Mesendoderm (in vitro differentiated cells): ENCODE results near the gene CKAP5.
"Not testable (repeated sequence)": the region's sequence is repeated elsewhere in the genome, so short reads cannot be mapped to it uniquely, and the experiment has no call there.

Experiments
- DNase-seq: peaks from one replicate; pipeline ENCODE4 v3.0.0; 2013
- H2AK5ac ChIP-seq: 2 replicates; pipeline ENCODE4 v1.6.1; 2013; ENCODE audit warnings: low read length, inconsistent platforms
- H2BK120ac ChIP-seq: 2 replicates; pipeline ENCODE4 v1.6.1; 2013; ENCODE audit warnings: low read depth, mild to moderate bottlenecking, low read length, moderate library complexity, mixed read lengths
- H2BK15ac ChIP-seq: replicated peaks from 2 replicates; pipeline ENCODE4 v1.6.1; 2013; ENCODE audit warnings: low read depth, mild to moderate bottlenecking, moderate library complexity
- H2BK5ac ChIP-seq: 2 replicates; pipeline ENCODE4 v1.6.1; 2013; ENCODE audit warnings: low read length, inconsistent platforms
- H3K18ac ChIP-seq: 2 replicates; pipeline ENCODE4 v1.6.1; 2013; ENCODE audit warnings: mild to moderate bottlenecking, low read length, mixed read lengths
- H3K23ac ChIP-seq: one replicate; pipeline ENCODE4 v1.6.1; 2013; ENCODE audit warnings: low read length
- H3K27ac ChIP-seq: 2 replicates; pipeline ENCODE4 v1.5.1; 2013; ENCODE audit warnings: low read depth, mild to moderate bottlenecking, inconsistent platforms, low read length, moderate library complexity
- H3K27me3 ChIP-seq: 2 replicates; pipeline ENCODE4 v1.6.1; 2013; ENCODE audit warnings: low read length, control low read depth, mild to moderate bottlenecking, inconsistent platforms; ENCODE audit not compliant: insufficient read depth, poor library complexity
- H3K36me3 ChIP-seq: 2 replicates; pipeline ENCODE4 v1.6.1; 2013; ENCODE audit warnings: low read length, inconsistent platforms; ENCODE audit not compliant: control insufficient read depth, insufficient read depth
- H3K4ac ChIP-seq: one replicate; pipeline ENCODE4 v1.6.1; 2013; ENCODE audit warnings: low read depth, mild to moderate bottlenecking, low read length, moderate library complexity
- H3K4me1 ChIP-seq: 2 replicates; pipeline ENCODE4 v1.6.1; 2013; ENCODE audit warnings: low read depth, low read length, inconsistent platforms; ENCODE audit not compliant: control insufficient read depth
- H3K4me2 ChIP-seq: 2 replicates; pipeline ENCODE4 v1.6.1; 2013; ENCODE audit warnings: low read length
- H3K4me3 ChIP-seq: 2 replicates; pipeline ENCODE4 v1.5.1; 2013; ENCODE audit warnings: mild to moderate bottlenecking, low read length
- H3K56ac ChIP-seq: one replicate; pipeline ENCODE4 v1.6.1; 2013; ENCODE audit warnings: low read length
- H3K79me1 ChIP-seq: 2 replicates; pipeline ENCODE4 v1.6.1; 2013; ENCODE audit warnings: low read length, inconsistent platforms
- H3K79me2 ChIP-seq: 2 replicates; pipeline ENCODE4 v1.6.1; 2013; ENCODE audit warnings: mild to moderate bottlenecking, low read length; ENCODE audit not compliant: control insufficient read depth, insufficient read depth
- H3K9ac ChIP-seq: 2 replicates; pipeline ENCODE4 v1.6.1; 2013; ENCODE audit warnings: low read length, inconsistent platforms
- H4K5ac ChIP-seq: one replicate; pipeline ENCODE4 v1.6.1; 2013; ENCODE audit warnings: low read length
- H4K8ac ChIP-seq: one replicate; pipeline ENCODE4 v1.6.1; 2013; ENCODE audit warnings: low read depth, mild to moderate bottlenecking, control low read depth, low read length, moderate library complexity
- WGBS: extraction: QIAGEN DNeasy Blood & Tissue Kit; methylation state at CpG from one replicate; pipeline ENCODE4 v1.1.7; 2013; ENCODE audit warnings: low lambda C conversion rate, missing lambda C conversion rate; ENCODE audit not compliant: insufficient coverage; ENCODE audit errors: extremely low coverage; 5-methylcytosine and 5-hydroxymethylcytosine counted together

The CKAP5 gene

DNA sequence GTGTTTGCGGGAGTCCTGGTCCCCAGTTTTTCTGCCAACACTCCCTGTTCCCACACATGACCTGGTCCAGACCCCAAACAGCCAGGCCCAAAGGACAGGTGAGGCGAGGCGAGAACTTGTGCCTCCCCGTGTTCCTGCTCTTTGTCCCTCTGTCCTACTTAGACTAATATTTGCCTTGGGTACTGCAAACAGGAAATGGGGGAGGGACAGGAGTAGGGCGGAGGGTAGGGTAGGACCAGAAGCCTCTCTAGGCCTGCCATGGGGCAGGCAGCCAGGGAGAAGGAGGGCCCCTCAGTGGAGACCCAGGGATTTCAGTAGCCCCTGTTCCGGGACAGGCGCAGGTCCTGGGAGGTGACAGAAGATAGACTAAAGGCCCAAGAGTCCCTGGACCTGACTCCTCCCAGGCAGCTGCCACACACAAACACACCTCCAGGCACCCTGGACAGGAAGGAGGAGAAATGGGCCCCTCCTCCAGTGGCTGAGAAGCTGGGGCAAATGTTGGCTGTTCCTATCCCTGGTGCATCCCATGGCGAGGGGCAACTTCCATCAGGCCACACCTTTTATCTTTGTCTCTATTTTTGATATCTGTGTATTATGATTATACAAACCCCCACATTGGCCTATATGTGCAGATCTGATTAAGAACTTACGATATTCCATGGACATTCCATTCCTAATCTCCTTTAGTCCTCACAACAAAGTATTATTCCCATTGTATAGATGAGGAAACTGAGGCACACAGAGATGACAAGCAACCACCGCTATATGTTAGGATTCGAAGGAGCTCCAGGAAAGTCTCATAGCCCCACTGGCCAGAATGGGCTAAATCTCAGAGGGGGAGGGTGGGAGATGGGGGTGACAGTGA, 127.7 kb downstream of the CKAP5 start:
- no peak overlapping the region for H3K56ac ChIP-seq
- peak overlapping the region; percentile 43 for H3K18ac ChIP-seq
- H3K4ac ChIP-seq = no peak overlapping the region
- H4K8ac ChIP-seq = no peak overlapping the region
- no peak overlapping the region for H2BK120ac ChIP-seq
- H3K79me2 ChIP-seq = no peaks in the 10 kb centered on the region
- H3K4me1 ChIP-seq = no peaks in the 10 kb centered on the region
- H2BK5ac ChIP-seq = no peak overlapping the region
- no peak overlapping the region for H3K23ac ChIP-seq
- no peak overlapping the region for H3K9ac ChIP-seq
- H3K27me3 ChIP-seq = no peaks in the 10 kb centered on the region
- peak; percentile 57 for DNase-seq
- no CpG with 5 or more reads among the region's 11 CpGs for WGBS
- no peak overlapping the region for H2AK5ac ChIP-seq
- no peak overlapping the region for H3K4me2 ChIP-seq
- H3K36me3 ChIP-seq = no peaks in the 10 kb centered on the region
- H3K79me1 ChIP-seq = no peaks in the 10 kb centered on the region
- H2BK15ac ChIP-seq = no peak overlapping the region
- no peak overlapping the region for H3K4me3 ChIP-seq
- no peak overlapping the region for H3K27ac ChIP-seq
- no peak overlapping the region for H4K5ac ChIP-seq

- H2BK15ac ChIP-seq, H3K18ac ChIP-seq, H3K4ac ChIP-seq, H3K4me2 ChIP-seq, H3K4me3 ChIP-seq, H3K79me2 ChIP-seq, H2BK120ac ChIP-seq, H4K8ac ChIP-seq, H3K27ac ChIP-seq, H3K4me1 ChIP-seq, H2AK5ac ChIP-seq, H3K56ac ChIP-seq, H2BK5ac ChIP-seq, H3K79me1 ChIP-seq, H4K5ac ChIP-seq, DNase-seq, H3K36me3 ChIP-seq, H3K9ac ChIP-seq, H3K23ac ChIP-seq, H3K27me3 ChIP-seq: not testable (repeated sequence)
- WGBS = no CpG with 5 or more reads among the region's 2 CpGs
Measured at GRCh38 chr11:46717825-46718154, 128.3 kb downstream of the CKAP5 start.

- Histone ChIP-seq H3K79me2 (no peaks in the 10 kb centered on the region), H2AK5ac (no peak overlapping the region), H3K56ac (no peak overlapping the region), H2BK120ac (no peak overlapping the region), H3K4me3 (no peak overlapping the region), H4K8ac (no peak overlapping the region), H3K79me1 (no peaks in the 10 kb centered on the region), H3K36me3 (no peaks in the 10 kb centered on the region), H4K5ac (no peak overlapping the region), H3K27ac (no peak overlapping the region), H2BK15ac (no peak overlapping the region), H3K23ac (no peak overlapping the region), H2BK5ac (no peak overlapping the region), H3K4me1 (no peaks in the 10 kb centered on the region), H3K9ac (no peak overlapping the region), H3K4ac (no peak overlapping the region), H3K18ac (no peak overlapping the region), H3K27me3 (no peaks in the 10 kb centered on the region), H3K4me2 (no peak overlapping the region)
- no CpG with 5 or more reads among the region's 7 CpGs for WGBS
- DNase-seq = no peak
Measured at GRCh38 chr11:46712874-46713576, 133.1 kb downstream of the CKAP5 start.

DNA sequence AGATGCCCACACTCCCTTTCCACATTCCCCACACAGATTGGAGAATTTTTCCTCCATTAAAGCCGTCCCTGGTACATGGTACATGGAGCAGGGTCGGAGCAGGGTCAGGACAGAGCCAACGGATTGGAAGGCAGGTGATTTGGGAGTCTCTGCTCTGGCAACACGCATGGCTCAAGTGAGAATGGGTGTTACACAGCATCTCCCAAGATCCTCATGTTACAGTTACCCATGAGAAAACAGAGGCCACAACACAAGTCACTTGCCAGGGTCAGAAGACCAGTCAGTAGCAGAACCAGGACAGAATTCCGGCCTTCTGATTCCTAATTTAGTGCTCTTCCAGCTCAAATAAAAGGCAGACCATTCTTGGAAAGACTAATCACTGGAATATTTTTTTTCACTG, 134.8 kb downstream of the CKAP5 start:
- Histone ChIP-seq H3K27ac (no peak overlapping the region), H3K4ac (no peak overlapping the region), H3K36me3 (no peaks in the 10 kb centered on the region), H3K56ac (no peak overlapping the region), H3K9ac (no peak overlapping the region), H4K5ac (no peak overlapping the region), H3K18ac (no peak overlapping the region), H3K4me3 (no peak overlapping the region), H3K79me1 (peaks cover 2% of the 10 kb centered on the region), H4K8ac (no peak overlapping the region), H2AK5ac (no peak overlapping the region), H3K4me1 (no peaks in the 10 kb centered on the region), H3K23ac (no peak overlapping the region), H3K4me2 (no peak overlapping the region), H2BK5ac (no peak overlapping the region), H2BK15ac (no peak overlapping the region), H2BK120ac (no peak overlapping the region), H3K79me2 (no peaks in the 10 kb centered on the region), H3K27me3 (no peaks in the 10 kb centered on the region)
- no CpG with 5 or more reads among the region's 5 CpGs for WGBS
- no peak for DNase-seq

DNA sequence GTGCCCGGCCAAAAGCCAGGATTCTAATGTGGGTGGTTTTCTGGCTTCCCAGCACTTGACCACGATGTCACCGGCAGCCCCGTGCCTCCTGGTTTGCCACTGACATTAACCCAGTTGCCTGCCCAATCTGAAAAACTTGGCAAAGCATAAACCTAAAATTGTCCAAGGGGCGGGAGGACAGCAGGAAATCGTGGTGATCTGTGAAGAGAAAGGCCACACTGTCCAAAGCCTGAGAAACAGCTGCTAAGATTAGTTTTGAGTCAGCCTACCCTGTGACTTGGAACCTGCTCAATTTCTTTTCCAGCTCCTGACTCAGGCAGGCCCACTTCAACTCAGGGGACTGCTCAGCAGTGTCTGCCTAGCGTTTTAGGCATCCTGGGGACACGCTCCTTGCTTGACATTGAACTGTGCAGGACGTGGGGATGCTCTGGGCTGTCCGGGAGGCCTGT, 135.2 kb downstream of the CKAP5 start:
- Histone ChIP-seq H3K36me3 (peaks cover 2% of the 10 kb centered on the region), H3K23ac (no peak overlapping the region), H3K4me1 (no peaks in the 10 kb centered on the region), H3K9ac (no peak overlapping the region), H4K8ac (no peak overlapping the region), H3K18ac (no peak overlapping the region), H2BK5ac (no peak overlapping the region), H2BK120ac (no peak overlapping the region), H4K5ac (no peak overlapping the region), H3K4me2 (no peak overlapping the region), H3K27me3 (no peaks in the 10 kb centered on the region), H3K27ac (no peak overlapping the region), H3K4ac (no peak overlapping the region), H2AK5ac (no peak overlapping the region), H2BK15ac (no peak overlapping the region), H3K79me1 (peaks cover 2% of the 10 kb centered on the region), H3K56ac (no peak overlapping the region), H3K79me2 (no peaks in the 10 kb centered on the region), H3K4me3 (no peak overlapping the region)
- no peak for DNase-seq
- no CpG with 5 or more reads among the region's 10 CpGs for WGBS
